Loucy (cell line): ENCODE results near the gene NFKBIA.

Experiments
- EZH2phosphoT487 ChIP-seq: fragments of 200-600 bp; IDR thresholded peaks from 2 replicates; pipeline ENCODE4 v1.6.1; 2018; ENCODE audit warnings: antibody characterized with exemption, mild to moderate bottlenecking, moderate library complexity, borderline replicate concordance
- TF ChIP-seq, protein P1 (sequence below): fragments of 200-600 bp; sonication (generic); conservative IDR thresholded peaks from 2 replicates; pipeline ENCODE4 v1.5.1; 2014; ENCODE audit warnings: mild to moderate bottlenecking, antibody characterized with exemption, low read length

DNA sequence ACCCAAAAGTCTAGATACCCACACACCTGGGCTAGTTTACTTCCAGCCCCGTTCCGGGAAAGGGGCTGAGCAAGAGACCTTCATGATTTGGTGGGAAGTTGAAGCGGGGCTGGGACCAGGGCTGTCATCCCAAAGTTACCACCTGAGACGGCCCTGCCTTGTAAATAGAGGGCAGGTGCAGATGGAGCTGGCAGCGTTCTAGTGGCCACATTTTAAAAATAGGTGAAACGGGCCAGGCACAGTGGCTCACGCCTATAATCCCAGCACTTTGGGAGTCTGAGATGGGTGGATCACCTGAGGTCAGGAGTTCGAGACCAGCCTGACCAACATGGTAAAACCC, 43.4 kb downstream of the NFKBIA start:
- TF ChIP-seq, protein P1, sequence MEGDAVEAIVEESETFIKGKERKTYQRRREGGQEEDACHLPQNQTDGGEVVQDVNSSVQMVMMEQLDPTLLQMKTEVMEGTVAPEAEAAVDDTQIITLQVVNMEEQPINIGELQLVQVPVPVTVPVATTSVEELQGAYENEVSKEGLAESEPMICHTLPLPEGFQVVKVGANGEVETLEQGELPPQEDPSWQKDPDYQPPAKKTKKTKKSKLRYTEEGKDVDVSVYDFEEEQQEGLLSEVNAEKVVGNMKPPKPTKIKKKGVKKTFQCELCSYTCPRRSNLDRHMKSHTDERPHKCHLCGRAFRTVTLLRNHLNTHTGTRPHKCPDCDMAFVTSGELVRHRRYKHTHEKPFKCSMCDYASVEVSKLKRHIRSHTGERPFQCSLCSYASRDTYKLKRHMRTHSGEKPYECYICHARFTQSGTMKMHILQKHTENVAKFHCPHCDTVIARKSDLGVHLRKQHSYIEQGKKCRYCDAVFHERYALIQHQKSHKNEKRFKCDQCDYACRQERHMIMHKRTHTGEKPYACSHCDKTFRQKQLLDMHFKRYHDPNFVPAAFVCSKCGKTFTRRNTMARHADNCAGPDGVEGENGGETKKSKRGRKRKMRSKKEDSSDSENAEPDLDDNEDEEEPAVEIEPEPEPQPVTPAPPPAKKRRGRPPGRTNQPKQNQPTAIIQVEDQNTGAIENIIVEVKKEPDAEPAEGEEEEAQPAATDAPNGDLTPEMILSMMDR, result no peak
- no peak for TF ChIP-seq EZH2phosphoT487
